ENCODE measurements around the gene CKS2. TPM values are rescaled to one million over a fixed set of nuclear protein-coding genes. Genes with fewer than 3 reads are reported as not detected.

Gene CKS2
- total RNA-seq, 1 experiment from 2014 or later: 299 TPM

Small RNA genes within 50 kb of the gene (microRNA-seq; reads per million reads assigned to microRNA genes)
- not detected for gene MIR3153 (ENCODE audit: borderline number of aligned reads)

Other genes starting within 250 kb of the CKS2 start
- 4.2 to 5.1 TPM (median 4.9 TPM) in 3 replicates for gene SHC3, start 132.4 kb upstream of the CKS2 start, total RNA-seq (2021)
- 66.2 to 72.8 TPM (median 66.8 TPM) in 3 replicates for gene SECISBP2, start 7.3 kb downstream of the CKS2 start, total RNA-seq (2021)
- 60.5 to 67.8 TPM (median 65.2 TPM) in 3 replicates for gene SEMA4D, start 186.9 kb downstream of the CKS2 start, total RNA-seq (2021)